DMS53 (cell line): ENCODE measurements around the gene TROAP.
A peak's percentile ranks its signal among the peaks of the same experiment; 100 is the strongest.
"Not testable (repeated sequence)": the region's sequence is repeated elsewhere in the genome, so short reads cannot be mapped to it uniquely, and the experiment has no call there.

Experiments used
- DNase-seq: peaks from one replicate; lab custom pipeline; 2025; lab: John Stamatoyannopoulos, UW

The TROAP gene

DNA sequence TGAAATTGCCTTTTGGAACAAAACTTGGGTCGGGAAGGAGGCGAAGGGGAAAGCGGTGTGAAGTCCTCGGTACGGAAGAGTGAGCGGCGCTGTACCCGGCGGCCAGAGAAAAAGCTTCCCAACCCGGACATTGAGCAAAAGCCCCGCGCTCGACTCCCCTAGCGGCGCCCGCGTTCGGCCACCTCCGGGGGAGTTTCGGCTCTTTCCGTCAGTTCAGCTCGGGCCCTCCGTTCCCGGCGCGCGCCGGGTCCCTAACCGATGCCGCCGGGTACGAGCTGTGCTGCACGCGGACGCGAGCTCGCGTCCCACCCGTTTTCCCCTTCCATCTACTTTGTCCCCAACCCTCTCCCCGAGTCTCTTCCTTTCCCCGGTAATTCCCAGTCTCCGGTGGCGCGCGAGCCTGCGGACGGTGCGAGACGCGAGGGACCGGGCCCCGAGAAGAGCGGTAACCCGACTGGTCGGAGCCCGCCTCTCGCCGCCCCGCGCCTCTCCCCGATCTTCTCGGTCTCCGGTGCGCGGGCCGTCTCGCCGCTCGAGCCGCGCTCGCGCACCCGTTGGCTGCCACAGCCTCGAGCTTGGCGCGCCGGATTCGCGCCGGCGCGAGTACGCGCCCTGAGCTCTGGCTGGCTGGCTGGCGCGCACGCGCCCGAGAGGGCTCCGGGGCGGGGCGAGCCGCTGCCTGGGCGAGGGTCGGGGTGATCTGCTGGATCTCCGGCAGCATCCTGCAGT, 43.8 kb downstream of the TROAP start:
- DNase-seq: peak; percentile 96

DNA sequence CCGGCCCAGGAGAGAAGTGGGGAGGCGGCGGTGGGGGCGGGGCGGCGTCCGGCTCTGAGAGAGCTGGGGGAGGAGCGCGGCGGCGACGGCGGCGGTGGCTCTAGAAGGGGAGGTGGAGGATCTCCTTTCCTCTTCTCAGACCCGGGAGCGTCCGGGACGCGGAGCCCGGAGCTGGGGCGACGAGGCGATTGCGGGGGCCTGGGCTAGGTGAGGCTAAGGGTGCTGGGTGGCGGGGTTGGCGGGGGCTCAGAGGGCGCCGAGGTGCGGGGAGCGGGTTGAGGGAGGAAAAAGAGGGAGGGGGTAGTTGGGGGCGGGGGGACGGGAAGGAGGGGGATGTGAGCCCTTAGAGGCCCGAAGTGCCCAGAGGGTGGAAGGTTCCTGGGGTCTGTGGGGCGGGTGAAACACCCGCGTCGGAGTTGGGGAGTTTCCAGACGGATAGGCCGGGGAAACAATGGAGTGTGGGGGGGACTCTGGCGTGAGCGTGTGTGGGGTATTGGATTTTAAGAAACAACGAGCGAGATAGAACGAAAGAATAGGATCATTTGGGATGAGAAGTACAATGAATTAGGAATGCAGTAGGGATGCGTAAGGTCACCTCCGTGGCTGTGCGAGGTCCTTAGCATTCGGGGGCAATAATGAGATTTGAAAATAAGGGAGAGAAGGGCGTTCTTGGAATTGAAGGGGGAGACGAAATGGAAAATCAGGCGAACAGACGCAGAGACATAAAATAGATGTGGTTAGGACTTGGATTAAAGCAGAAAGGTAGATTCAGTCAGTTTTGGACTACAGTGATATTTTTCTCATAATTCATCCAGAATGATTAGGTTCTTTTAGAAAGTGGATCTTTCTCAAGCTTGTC, 44.6 kb downstream of the TROAP start, which contains the start of gene SPATS2:
Gene SPATS2, plus strand, starts transcription at position 82 of the 859 bp plus-strand sequence. CDS start 93,551 bp downstream, outside the sequence.
- DNase-seq: peak; percentile 64

DNA sequence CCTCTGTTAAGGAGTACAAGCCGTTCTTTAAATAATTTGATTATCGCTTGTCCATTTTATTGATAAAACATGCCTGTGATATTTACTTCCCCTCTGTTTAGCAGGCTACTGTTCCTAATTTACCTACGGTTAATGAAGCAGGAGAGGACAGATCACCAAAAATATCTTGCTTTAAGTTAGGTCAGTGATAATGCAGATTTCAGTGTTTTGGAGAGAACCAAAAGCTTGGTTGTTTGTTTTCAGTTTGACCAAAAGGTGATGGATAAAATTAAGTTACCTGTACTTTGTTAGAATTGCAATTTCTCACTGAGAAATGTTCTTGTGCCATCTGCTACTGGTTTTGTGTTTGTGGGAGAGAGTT, 45.2 kb downstream of the TROAP start:
- DNase-seq: no peak

DNA sequence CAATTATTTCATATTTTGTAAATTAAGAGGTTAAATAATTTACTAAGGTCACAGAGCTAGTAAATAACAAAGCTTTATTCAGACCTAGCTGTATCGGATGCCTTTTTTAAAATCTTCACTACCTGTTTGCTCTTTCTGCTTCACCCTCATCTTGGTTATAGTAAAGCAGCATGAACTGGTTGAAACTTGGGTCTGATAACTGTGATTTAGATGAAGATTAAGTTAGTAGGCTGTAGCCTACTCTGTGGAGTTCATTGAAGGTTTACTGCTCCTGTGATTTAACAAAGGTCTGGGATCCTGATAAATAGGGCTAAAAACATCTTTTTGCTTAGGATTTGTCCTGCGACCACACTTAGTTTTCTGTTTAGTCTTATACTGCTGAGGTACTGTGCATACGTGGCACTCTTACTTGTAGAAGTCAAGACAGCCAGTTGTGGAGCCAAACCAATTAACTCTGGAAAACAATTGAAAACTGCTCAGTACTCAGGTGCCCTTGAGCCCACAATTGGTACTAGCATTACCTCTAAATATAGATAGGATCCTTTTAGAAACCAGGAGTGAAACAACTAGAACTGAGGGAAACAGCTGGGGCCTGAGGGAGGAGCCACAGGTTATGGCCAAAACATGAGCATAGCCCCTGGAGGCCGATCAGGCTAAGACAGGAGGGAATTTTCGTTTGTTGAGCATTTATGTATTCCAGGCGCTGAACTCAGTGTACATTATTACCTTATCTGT, 46.5 kb downstream of the TROAP start:
- peak; percentile 45 for DNase-seq

DNA sequence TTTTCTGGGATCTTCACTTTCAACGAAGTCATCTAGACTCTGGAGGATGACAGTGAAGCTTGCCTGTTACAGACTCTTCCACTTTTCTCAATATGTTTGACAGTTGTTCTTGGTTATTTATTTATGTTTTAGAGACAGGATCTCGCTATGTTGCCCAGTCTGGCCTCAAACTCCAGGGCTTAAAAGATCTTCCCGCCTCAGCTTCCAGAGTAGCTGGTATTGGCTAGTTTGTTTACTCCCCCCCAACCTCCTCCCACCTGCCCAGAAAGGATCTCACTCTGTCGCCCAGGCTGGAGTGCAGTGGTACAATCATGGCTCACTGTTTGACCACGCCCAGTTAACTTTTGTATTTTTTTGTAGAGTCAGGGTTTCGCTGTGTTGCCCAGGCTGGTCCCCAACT, 47.5 kb downstream of the TROAP start:
- no peak for DNase-seq

GRCh38 chr12:49375406-49375805, 52.4 kb downstream of the TROAP start:
- DNase-seq: no peak

GRCh38 chr12:49377386-49377785, 54.3 kb downstream of the TROAP start:
- DNase-seq: no peak

- DNase-seq: not testable (repeated sequence)
Observed at GRCh38 chr12:49380184-49380583, 57.1 kb downstream of the TROAP start.
